VCaP (cell line): Measurements from ENCODE around the gene TM4SF1.

Experiments used
- H3K27ac ChIP-seq: fragments of 450-650 bp; 2 replicates; pipeline ENCODE4 v1.5.1; 2017
- CTCF ChIP-seq: fragments of 450-650 bp; conservative IDR thresholded peaks from 2 replicates; pipeline ENCODE4 v1.5.1; 2017; ENCODE audit warnings: mild to moderate bottlenecking, moderate library complexity

The TM4SF1 gene

GRCh38 chr3:149377408-149378364, at the start of gene TM4SF1:
TSS of gene TM4SF1 (minus strand) at chr3:149377649. CDS start at chr3:149377547, 102 bp downstream.
- TF ChIP-seq CTCF: no peak
- peak within 1 kb of the TSS; percentile 98 for H3K27ac ChIP-seq

- no peak overlapping the region for H3K27ac ChIP-seq
- no peak for TF ChIP-seq CTCF
Observed at GRCh38 chr3:149426325-149426724, 48.9 kb upstream of the TM4SF1 start.

GRCh38 chr3:149424918-149425317, 47.5 kb upstream of the TM4SF1 start:
- H3K27ac ChIP-seq: no peak overlapping the region
- no peak for TF ChIP-seq CTCF

GRCh38 chr3:149421764-149422163, 44.3 kb upstream of the TM4SF1 start:
- TF ChIP-seq CTCF: no peak
- no peak overlapping the region for H3K27ac ChIP-seq

- no peak overlapping the region for H3K27ac ChIP-seq
- no peak for TF ChIP-seq CTCF
Observed at GRCh38 chr3:149419816-149420215, 42.4 kb upstream of the TM4SF1 start.

- no peak for TF ChIP-seq CTCF
- H3K27ac ChIP-seq: no peak overlapping the region
Observed at GRCh38 chr3:149417727-149418126, 40.3 kb upstream of the TM4SF1 start.

- H3K27ac ChIP-seq: no peak overlapping the region
- TF ChIP-seq CTCF: no peak
Observed at GRCh38 chr3:149417174-149417573, 39.7 kb upstream of the TM4SF1 start.
